NB4 (cell line): ENCODE results near the gene GJA3.
A peak's percentile ranks its signal among the peaks of the same experiment; 100 is the strongest.

Experiments
- DNase-seq: peaks from one replicate; pipeline ENCODE4 v3.0.0; 2010; ENCODE audit warnings: low read depth
- H3K4me3 ChIP-seq: one replicate; pipeline ENCODE4 v1.5.1; 2011; ENCODE audit warnings: mild to moderate bottlenecking, low read depth, low read length, moderate library complexity
- CTCF ChIP-seq: IDR thresholded peaks from one replicate; pipeline ENCODE4 v1.5.1; 2012; ENCODE audit warnings: low read depth, low read length
- MAX ChIP-seq: IDR thresholded peaks from 2 replicates; pipeline ENCODE4 v1.6.1; 2011; ENCODE audit warnings: low read depth, low read length
- MYC ChIP-seq: IDR thresholded peaks from 2 replicates; pipeline ENCODE4 v1.6.1; 2011; ENCODE audit warnings: low read depth, low read length
- POLR2A ChIP-seq: IDR thresholded peaks from 2 replicates; pipeline ENCODE4 v1.6.1; 2011; ENCODE audit warnings: mild to moderate bottlenecking; ENCODE audit not compliant: insufficient read length; ENCODE audit errors: extremely low read depth

Gene GJA3

GRCh38 chr13:20119960-20120359 is 40.9 kb downstream of the GJA3 start:
- TF ChIP-seq CTCF = no peak
- TF ChIP-seq MYC = no peak
- TF ChIP-seq MAX = no peak
- TF ChIP-seq POLR2A = no peak
- no peak for DNase-seq
- H3K4me3 ChIP-seq = peak overlapping the region; percentile 76

- TF ChIP-seq CTCF (no peak), MAX (no peak), POLR2A (no peak), MYC (no peak)
- DNase-seq = no peak
- peak overlapping the region; percentile 49 for H3K4me3 ChIP-seq
These were observed 42.3 kb downstream of the GJA3 start for GRCh38 chr13:20118268-20119140.

GRCh38 chr13:20116213-20116612 is 44.6 kb downstream of the GJA3 start:
- no peak for DNase-seq
- H3K4me3 ChIP-seq = no peak overlapping the region
- no peak for TF ChIP-seq MYC
- TF ChIP-seq POLR2A = no peak
- TF ChIP-seq CTCF = peak; percentile 17
- no peak for TF ChIP-seq MAX

- DNase-seq = no peak
- TF ChIP-seq CTCF (no peak), MAX (no peak), POLR2A (no peak), MYC (no peak)
- H3K4me3 ChIP-seq = no peak overlapping the region
These were observed 46.7 kb downstream of the GJA3 start for GRCh38 chr13:20114066-20114610.

GRCh38 chr13:20109037-20109436 is 51.8 kb downstream of the GJA3 start:
- no peak for DNase-seq
- TF ChIP-seq MYC (no peak), CTCF (no peak), POLR2A (no peak), MAX (no peak)
- no peak overlapping the region for H3K4me3 ChIP-seq
